Measurements from ENCODE around the gene PTPRD.
"Not testable (repeated sequence)": the region's sequence is repeated elsewhere in the genome, so short reads cannot be mapped to it uniquely, and the experiment has no call there.

The PTPRD gene

DNA sequence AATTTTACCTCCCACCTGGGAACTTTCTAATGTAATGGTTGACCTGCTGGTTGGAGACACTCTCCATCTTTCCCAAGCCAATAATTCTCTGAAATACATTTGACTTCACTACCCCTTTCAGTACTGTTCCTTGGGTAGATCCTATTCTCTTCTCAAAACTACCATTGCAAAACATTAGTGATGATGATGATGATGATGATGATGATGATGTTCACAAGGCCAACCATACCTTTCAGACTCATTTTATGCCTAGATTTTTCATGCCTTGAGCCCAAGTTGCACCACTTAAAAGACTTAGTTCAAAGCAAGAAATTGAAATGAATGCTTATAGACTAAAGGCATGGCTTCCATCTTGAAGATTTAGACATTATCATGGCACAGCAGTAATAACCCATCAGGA lies 1672.2 kb downstream of the PTPRD start:
- no peaks in the 10 kb centered on the region for H3K27me3 ChIP-seq (ENCODE audit: low read length)
- no peaks in the 10 kb centered on the region for H3K36me3 ChIP-seq (ENCODE audit: low read length)
- H3K79me2 ChIP-seq (ENCODE audit: insufficient read depth, low read length): no peaks in the 10 kb centered on the region
- no peaks in the 10 kb centered on the region for H3F3A ChIP-seq (ENCODE audit: insufficient read depth)
- H3K27ac ChIP-seq (ENCODE audit: low read depth, low read length): no peak overlapping the region
- no peaks in the 10 kb centered on the region; the same call in 1 of the 2 replicates for H3K9me2 ChIP-seq (replicated peaks; ENCODE audit: insufficient read depth, low read length)
- no peaks in the 10 kb centered on the region for H3K9me3 ChIP-seq (ENCODE audit: insufficient read depth, low read length)
- no peaks in the 10 kb centered on the region for H4K20me1 ChIP-seq (ENCODE audit: low read depth, low read length)
- H3K4me3 ChIP-seq (ENCODE audit: insufficient read depth, low read length, poor library complexity, severe bottlenecking): no peak overlapping the region
- TF ChIP-seq CTCF (IDR thresholded peaks at IDR 0.05; ENCODE audit: insufficient read depth, low read length, poor library complexity, severe bottlenecking): no peak
- no peak for TF ChIP-seq EZH2phosphoT487 (conservative IDR thresholded peaks at IDR 0.05; ENCODE audit: low read length)
- no peak overlapping the region for H3K4me2 ChIP-seq (ENCODE audit: low read depth, low read length, poor library complexity, severe bottlenecking)
- H3K9ac ChIP-seq (ENCODE audit: low read length): no peak overlapping the region
- H2AFZ ChIP-seq (ENCODE audit: low read depth, low read length, severe bottlenecking): no peak overlapping the region

DNA sequence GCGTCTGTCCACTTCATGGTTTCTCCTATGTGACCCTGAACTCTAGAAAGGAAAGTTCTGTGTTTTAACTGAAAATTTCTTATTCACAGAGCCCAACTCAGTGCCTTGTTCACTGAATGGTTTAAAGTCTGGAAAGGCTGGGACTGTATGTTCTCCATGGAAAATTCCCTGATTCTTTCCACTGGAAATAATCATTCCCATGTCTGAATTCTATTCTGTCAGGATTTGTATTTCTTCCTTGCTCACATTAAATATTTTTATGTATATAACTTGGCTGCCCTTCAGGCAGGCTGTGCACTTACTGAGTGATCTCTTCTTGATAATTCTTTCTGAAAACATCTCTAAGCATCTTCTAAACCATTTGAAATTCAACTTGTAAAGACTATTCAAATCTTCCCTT lies 1686.3 kb downstream of the PTPRD start:
- Histone ChIP-seq H2AFZ (ENCODE audit: low read depth, low read length, severe bottlenecking) (no peak overlapping the region), H4K20me1 (ENCODE audit: low read depth, low read length) (no peaks in the 10 kb centered on the region), H3K27ac (ENCODE audit: low read depth, low read length) (no peak overlapping the region), H3K27me3 (ENCODE audit: low read length) (no peaks in the 10 kb centered on the region), H3K9me2 (replicated peaks; ENCODE audit: insufficient read depth, low read length) (no peaks in the 10 kb centered on the region), H3K4me2 (ENCODE audit: low read depth, low read length, poor library complexity, severe bottlenecking) (no peak overlapping the region), H3K9ac (ENCODE audit: low read length) (no peak overlapping the region), H3K79me2 (ENCODE audit: insufficient read depth, low read length) (no peaks in the 10 kb centered on the region), H3K4me3 (ENCODE audit: insufficient read depth, low read length, poor library complexity, severe bottlenecking) (no peak overlapping the region), H3K9me3 (ENCODE audit: insufficient read depth, low read length) (no peaks in the 10 kb centered on the region), H3K36me3 (ENCODE audit: low read length) (no peaks in the 10 kb centered on the region), H3F3A (ENCODE audit: insufficient read depth) (no peaks in the 10 kb centered on the region)
- no peak for TF ChIP-seq EZH2phosphoT487 (conservative IDR thresholded peaks at IDR 0.05; ENCODE audit: low read length)
- no peak for TF ChIP-seq CTCF (IDR thresholded peaks at IDR 0.05; ENCODE audit: insufficient read depth, low read length, poor library complexity, severe bottlenecking)

- Histone ChIP-seq H3K9me3 (ENCODE audit: insufficient read depth, low read length) (no peaks in the 10 kb centered on the region), H4K20me1 (ENCODE audit: low read depth, low read length) (no peaks in the 10 kb centered on the region), H3K27me3 (ENCODE audit: low read length) (no peaks in the 10 kb centered on the region), H3K4me3 (ENCODE audit: insufficient read depth, low read length, poor library complexity, severe bottlenecking) (no peak overlapping the region), H3K27ac (ENCODE audit: low read depth, low read length) (no peak overlapping the region), H3K79me2 (ENCODE audit: insufficient read depth, low read length) (no peaks in the 10 kb centered on the region), H2AFZ (ENCODE audit: low read depth, low read length, severe bottlenecking) (no peak overlapping the region), H3K4me2 (ENCODE audit: low read depth, low read length, poor library complexity, severe bottlenecking) (no peak overlapping the region), H3K9ac (ENCODE audit: low read length) (no peak overlapping the region), H3K36me3 (ENCODE audit: low read length) (no peaks in the 10 kb centered on the region), H3K9me2 (replicated peaks; ENCODE audit: insufficient read depth, low read length) (no peaks in the 10 kb centered on the region), H3F3A (ENCODE audit: insufficient read depth) (no peaks in the 10 kb centered on the region)
- no peak for TF ChIP-seq EZH2phosphoT487 (conservative IDR thresholded peaks at IDR 0.05; ENCODE audit: low read length)
- no peak for TF ChIP-seq CTCF (IDR thresholded peaks at IDR 0.05; ENCODE audit: insufficient read depth, low read length, poor library complexity, severe bottlenecking)
Observed at GRCh38 chr9:8924562-8924961, 1688.2 kb downstream of the PTPRD start.

GRCh38 chr9:8920478-8921183 lies 1692.2 kb downstream of the PTPRD start:
- H3K27ac ChIP-seq (ENCODE audit: low read depth, low read length); H3K36me3 ChIP-seq (ENCODE audit: low read length); H3K9ac ChIP-seq (ENCODE audit: low read length); H3K9me2 ChIP-seq (replicated peaks; ENCODE audit: insufficient read depth, low read length); H3K9me3 ChIP-seq (ENCODE audit: insufficient read depth, low read length); H3K4me3 ChIP-seq (ENCODE audit: insufficient read depth, low read length, poor library complexity, severe bottlenecking); H4K20me1 ChIP-seq (ENCODE audit: low read depth, low read length); H3K4me2 ChIP-seq (ENCODE audit: low read depth, low read length, poor library complexity, severe bottlenecking); H3K27me3 ChIP-seq (ENCODE audit: low read length); H2AFZ ChIP-seq (ENCODE audit: low read depth, low read length, severe bottlenecking); H3F3A ChIP-seq (ENCODE audit: insufficient read depth); H3K79me2 ChIP-seq (ENCODE audit: insufficient read depth, low read length): not testable (repeated sequence)
